Hepatocyte (in vitro differentiated cells): ENCODE measurements around the gene RRN3. TPM values are rescaled to one million over a fixed set of nuclear protein-coding genes. Genes with fewer than 3 reads are reported as not detected.
"Not testable (repeated sequence)": the region's sequence is repeated elsewhere in the genome, so short reads cannot be mapped to it uniquely, and the experiment has no call there.

Experiments
- DNase-seq: peaks from one replicate; pipeline ENCODE4 v3.0.0-alpha.2; 2016; ENCODE audit warnings: low spot score
- H2AFZ ChIP-seq: fragments of 200-600 bp; sonication (generic); 2 replicates; pipeline ENCODE4 v1.6.0; 2016; ENCODE audit warnings: antibody characterized with exemption, mild to moderate bottlenecking
- H3K27ac ChIP-seq: fragments of 200-600 bp; sonication (generic); 2 replicates; pipeline ENCODE4 v1.5.1; 2016; ENCODE audit warnings: mild to moderate bottlenecking
- H3K27me3 ChIP-seq: fragments of 200-600 bp; sonication (generic); 2 replicates; pipeline ENCODE4 v1.6.1; 2016
- H3K36me3 ChIP-seq: fragments of 200-600 bp; sonication (generic); replicated peaks from 2 replicates; pipeline ENCODE4 v1.5.1; 2016; ENCODE audit warnings: low read depth; ENCODE audit not compliant: insufficient read depth
- H3K4me1 ChIP-seq: fragments of 200-600 bp; sonication (generic); 2 replicates; pipeline ENCODE4 v1.5.1; 2016; ENCODE audit warnings: mild to moderate bottlenecking, moderate library complexity; ENCODE audit not compliant: insufficient read depth
- H3K4me2 ChIP-seq: fragments of 200-600 bp; sonication (generic); 2 replicates; pipeline ENCODE4 v1.6.0; 2016
- H3K4me3 ChIP-seq: fragments of 200-600 bp; sonication (generic); 2 replicates; pipeline ENCODE4 v1.5.1; 2016; ENCODE audit warnings: mild to moderate bottlenecking
- H3K79me2 ChIP-seq: fragments of 200-600 bp; sonication (generic); 2 replicates; pipeline ENCODE4 v1.6.0; 2017; ENCODE audit warnings: mild to moderate bottlenecking
- H3K9me2 ChIP-seq: fragments of 200-600 bp; sonication (generic); replicated peaks from 2 replicates; pipeline ENCODE4 v1.6.0; 2017; ENCODE audit warnings: mild to moderate bottlenecking; ENCODE audit not compliant: insufficient read depth
- H3K9me3 ChIP-seq: fragments of 200-600 bp; sonication (generic); 2 replicates; pipeline ENCODE4 v1.5.1; 2016; ENCODE audit warnings: low read depth, mild to moderate bottlenecking
- H4K20me1 ChIP-seq: fragments of 200-600 bp; sonication (generic); 2 replicates; pipeline ENCODE4 v1.6.0; 2016; ENCODE audit warnings: mild to moderate bottlenecking; ENCODE audit not compliant: insufficient read depth, poor library complexity, severe bottlenecking
- WGBS: methylation state at CpG from one replicate; pipeline ENCODE4 v1.1.6; 2016; ENCODE audit warnings: low lambda C conversion rate; ENCODE audit errors: missing lambda C conversion rate; 5-methylcytosine and 5-hydroxymethylcytosine counted together
- polyA plus RNA-seq: library from polyadenylated mRNA; unstranded; fragments of >200 nt; fragmentation: Nextera tagmentation; extraction: Ambion mirVana; gene quantifications from 2 replicates; pipeline ENCODE4 v1.2.1, GENCODE V29; 2016
- total RNA-seq: library from RNA; depleted of rRNA; stranded (reverse); fragments of >200 nt; gene quantifications from 2 replicates; pipeline ENCODE4 v1.2.3, GENCODE V29; 2014
- TF ChIP-seq, protein P1 (sequence below): fragments of 200-600 bp; sonication (generic); IDR thresholded peaks from 2 replicates; pipeline ENCODE4 v1.5.1; 2016; ENCODE audit warnings: antibody characterized with exemption, mild to moderate bottlenecking; ENCODE audit not compliant: poor library complexity

The RRN3 gene
- total and polyA plus RNA-seq, 2 experiments from 2014 or later: 16.5 to 40.9 TPM

DNA sequence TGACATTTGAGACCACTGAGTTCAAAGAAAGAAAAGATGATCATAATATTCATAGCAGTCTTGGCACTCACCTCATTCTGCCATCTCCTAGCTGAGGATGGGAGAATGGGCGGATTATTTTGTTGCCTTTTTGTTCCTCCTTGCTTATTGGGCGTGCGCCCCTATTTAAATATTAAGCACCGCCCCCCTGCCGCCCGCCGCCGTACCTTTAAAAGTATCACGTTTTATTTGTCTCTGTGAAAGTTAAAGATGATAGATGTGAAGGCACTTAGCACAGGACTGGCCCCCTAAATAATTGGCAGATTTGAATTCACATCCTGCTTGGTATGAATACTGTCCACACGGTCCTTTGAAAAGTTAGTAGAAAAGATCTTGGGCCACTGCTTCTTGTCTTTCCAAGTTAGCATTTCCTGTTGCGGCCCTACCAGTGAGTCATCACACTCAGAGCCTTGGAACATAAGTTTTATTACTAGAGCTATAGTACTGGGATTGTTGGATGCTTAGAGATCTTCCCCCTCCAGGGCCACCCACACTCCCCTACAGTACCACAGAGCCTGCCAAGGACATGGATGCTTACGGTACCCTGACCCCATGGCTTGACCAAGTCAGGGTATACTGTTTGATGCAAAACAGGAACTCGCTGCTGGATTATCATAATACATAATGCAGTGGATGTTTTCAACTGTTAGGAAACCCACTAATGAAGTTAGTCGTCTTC is 68.7 kb downstream of the RRN3 start:
- H4K20me1 ChIP-seq: peaks cover 32% of the 10 kb centered on the region
- H3K4me2 ChIP-seq: not testable (repeated sequence)
- WGBS: 85% methylated on average over 14 of the region's 14 CpGs

DNA sequence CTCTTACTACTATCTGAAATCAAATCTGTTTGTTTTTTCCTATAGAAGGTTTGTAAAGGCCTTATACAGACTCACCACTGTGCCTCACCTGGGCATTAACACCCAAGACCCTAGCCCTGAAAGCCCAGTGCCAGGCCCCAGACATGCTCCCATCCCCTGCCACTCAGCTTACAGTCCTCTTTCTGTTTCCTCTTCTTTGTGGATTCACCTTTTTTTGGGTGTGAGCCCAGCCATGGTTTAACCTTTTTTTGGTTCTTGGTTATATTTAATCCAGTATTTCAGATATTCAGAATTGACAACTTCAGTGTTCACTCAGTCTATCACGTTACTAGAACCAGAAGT is 69.2 kb downstream of the RRN3 start:
- peaks cover 30% of the 10 kb centered on the region for H4K20me1 ChIP-seq
- not testable (repeated sequence) for H3K9me2 ChIP-seq, H3K4me1 ChIP-seq

More for the DNA sequence above, 68.7 kb downstream of the RRN3 start:
- H3K4me3 ChIP-seq, H2AFZ ChIP-seq, H3K9me3 ChIP-seq, H3K9me2 ChIP-seq, H3K36me3 ChIP-seq, H3K27me3 ChIP-seq, H3K4me1 ChIP-seq: not testable (repeated sequence)
- DNase-seq: peak; percentile 37
- peaks cover 39% of the 10 kb centered on the region for H3K79me2 ChIP-seq
- peak overlapping the region; percentile 76 for H3K27ac ChIP-seq

DNA sequence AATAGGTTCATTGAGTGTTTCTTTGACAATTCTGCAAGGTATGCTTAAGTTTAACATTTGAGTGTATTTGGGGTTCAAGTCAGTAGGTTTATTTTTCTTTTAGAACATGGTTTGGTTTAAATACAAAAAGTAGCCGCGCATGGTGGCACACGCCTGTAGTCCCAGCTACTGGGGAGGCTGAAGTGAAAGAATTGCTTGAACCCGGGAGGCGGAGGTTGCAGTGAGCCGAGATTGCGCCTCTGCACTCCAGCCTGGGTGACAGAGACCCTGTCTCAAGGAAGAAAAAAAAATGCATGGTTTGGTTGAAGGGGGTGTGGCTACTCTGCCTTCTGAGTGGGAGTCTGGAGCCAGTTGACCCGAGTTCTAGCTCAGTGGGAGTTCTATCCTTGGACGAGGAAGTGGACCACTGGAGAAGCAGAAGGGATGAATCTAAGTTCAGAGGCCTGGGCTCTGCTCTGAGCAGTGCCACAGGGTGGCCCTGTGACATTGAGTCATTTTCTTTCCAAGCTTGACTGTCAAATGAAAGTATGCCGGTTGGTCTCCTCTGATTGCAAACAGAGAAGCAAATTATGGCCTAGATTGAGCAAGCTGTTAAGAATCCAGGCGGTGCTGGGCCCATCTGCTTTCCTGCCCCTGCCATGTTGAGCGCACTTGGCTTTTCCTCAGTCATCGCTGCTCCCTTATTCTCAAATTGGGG is 70.5 kb downstream of the RRN3 start:
- H3K4me1 ChIP-seq, H3K27me3 ChIP-seq, H3K4me2 ChIP-seq, H3K9me3 ChIP-seq, DNase-seq, H3K27ac ChIP-seq, H3K36me3 ChIP-seq, H3K9me2 ChIP-seq, H3K4me3 ChIP-seq, H2AFZ ChIP-seq: not testable (repeated sequence)
- Histone ChIP-seq H3K79me2 (peaks cover 32% of the 10 kb centered on the region), H4K20me1 (peaks cover 21% of the 10 kb centered on the region)
- WGBS: 95% methylated on average over 13 of the region's 13 CpGs

More for the DNA sequence above, 69.2 kb downstream of the RRN3 start:
- peaks cover 39% of the 10 kb centered on the region for H3K79me2 ChIP-seq
- 93% methylated on average over 1 of the region's 1 CpG for WGBS
- H3K27me3 ChIP-seq, DNase-seq, H3K36me3 ChIP-seq, H3K4me3 ChIP-seq, H2AFZ ChIP-seq, H3K9me3 ChIP-seq, H3K4me2 ChIP-seq: not testable (repeated sequence)
- H3K27ac ChIP-seq: peak overlapping the region; percentile 76

DNA sequence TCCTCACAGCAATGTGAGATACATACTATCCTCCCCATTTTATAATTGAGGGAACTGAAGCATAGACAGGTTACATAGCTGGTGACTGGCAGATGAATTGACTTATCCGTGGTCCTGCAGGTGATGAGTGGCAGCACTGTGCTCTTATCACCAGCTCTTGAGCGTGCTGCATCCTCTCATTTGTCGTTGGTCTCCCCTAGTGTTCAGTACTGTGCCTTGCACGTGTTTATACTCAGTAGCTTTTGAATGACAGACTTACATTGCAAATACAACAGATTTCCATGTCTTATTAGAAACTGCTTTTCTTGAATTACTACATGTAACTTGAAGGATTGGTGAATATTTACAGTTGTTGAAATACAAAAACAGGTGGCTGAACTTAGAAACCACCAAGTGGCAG is 71.9 kb downstream of the RRN3 start:
- not testable (repeated sequence) for H2AFZ ChIP-seq, H3K27ac ChIP-seq, H3K27me3 ChIP-seq, H3K9me2 ChIP-seq, H3K4me1 ChIP-seq, H3K4me3 ChIP-seq, H3K36me3 ChIP-seq, H3K9me3 ChIP-seq, H3K4me2 ChIP-seq
- Histone ChIP-seq H4K20me1 (peaks cover 18% of the 10 kb centered on the region), H3K79me2 (peaks cover 30% of the 10 kb centered on the region)
- peak; percentile 69 for DNase-seq
- 35% methylated on average over 4 of the region's 4 CpGs for WGBS
- TF ChIP-seq, protein P1, sequence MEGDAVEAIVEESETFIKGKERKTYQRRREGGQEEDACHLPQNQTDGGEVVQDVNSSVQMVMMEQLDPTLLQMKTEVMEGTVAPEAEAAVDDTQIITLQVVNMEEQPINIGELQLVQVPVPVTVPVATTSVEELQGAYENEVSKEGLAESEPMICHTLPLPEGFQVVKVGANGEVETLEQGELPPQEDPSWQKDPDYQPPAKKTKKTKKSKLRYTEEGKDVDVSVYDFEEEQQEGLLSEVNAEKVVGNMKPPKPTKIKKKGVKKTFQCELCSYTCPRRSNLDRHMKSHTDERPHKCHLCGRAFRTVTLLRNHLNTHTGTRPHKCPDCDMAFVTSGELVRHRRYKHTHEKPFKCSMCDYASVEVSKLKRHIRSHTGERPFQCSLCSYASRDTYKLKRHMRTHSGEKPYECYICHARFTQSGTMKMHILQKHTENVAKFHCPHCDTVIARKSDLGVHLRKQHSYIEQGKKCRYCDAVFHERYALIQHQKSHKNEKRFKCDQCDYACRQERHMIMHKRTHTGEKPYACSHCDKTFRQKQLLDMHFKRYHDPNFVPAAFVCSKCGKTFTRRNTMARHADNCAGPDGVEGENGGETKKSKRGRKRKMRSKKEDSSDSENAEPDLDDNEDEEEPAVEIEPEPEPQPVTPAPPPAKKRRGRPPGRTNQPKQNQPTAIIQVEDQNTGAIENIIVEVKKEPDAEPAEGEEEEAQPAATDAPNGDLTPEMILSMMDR: peak; percentile 47

GRCh38 chr16:15021429-15021828 is 72.6 kb downstream of the RRN3 start:
- peaks cover 26% of the 10 kb centered on the region for H3K79me2 ChIP-seq
- not testable (repeated sequence) for H3K9me3 ChIP-seq, H3K9me2 ChIP-seq, H3K4me1 ChIP-seq, H3K27ac ChIP-seq, H3K4me2 ChIP-seq, H2AFZ ChIP-seq, H3K27me3 ChIP-seq, H3K4me3 ChIP-seq, H3K36me3 ChIP-seq
- 75% methylated on average over 7 of the region's 7 CpGs for WGBS
- DNase-seq: peak; percentile 29
- peaks cover 14% of the 10 kb centered on the region for H4K20me1 ChIP-seq

- not testable (repeated sequence) for H2AFZ ChIP-seq, H3K4me3 ChIP-seq, H3K4me2 ChIP-seq, H3K36me3 ChIP-seq, H3K9me2 ChIP-seq, H4K20me1 ChIP-seq, H3K9me3 ChIP-seq, H3K27me3 ChIP-seq, H3K4me1 ChIP-seq
- 67% methylated on average over 4 of the region's 4 CpGs for WGBS
- DNase-seq: peak; percentile 36
- Histone ChIP-seq H3K27ac (peak overlapping the region; percentile 41), H3K79me2 (peaks cover 18% of the 10 kb centered on the region)
Observed at GRCh38 chr16:15016951-15017580, 77.0 kb downstream of the RRN3 start.

DNA sequence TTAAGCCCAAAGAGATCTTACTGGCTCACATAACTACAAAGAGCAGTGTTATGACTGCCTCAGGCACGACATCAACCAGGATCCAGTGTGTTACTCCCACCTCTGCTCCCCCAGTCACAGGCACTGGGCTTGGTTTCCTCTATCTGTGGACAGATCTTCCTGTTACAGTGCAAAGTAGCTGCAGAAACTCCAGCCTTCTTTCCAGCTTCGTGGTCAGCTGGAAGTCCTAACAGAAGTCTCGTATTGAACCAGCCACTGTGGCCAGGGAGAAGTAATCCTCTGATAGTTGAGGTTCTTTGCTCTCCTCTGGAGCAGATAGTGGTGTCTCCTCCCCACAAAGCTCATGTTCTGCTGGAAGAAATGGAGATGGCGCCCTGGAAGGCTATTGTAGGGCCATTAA is 77.7 kb downstream of the RRN3 start:
- not testable (repeated sequence) for H3K4me3 ChIP-seq, H3K27me3 ChIP-seq, DNase-seq, H3K36me3 ChIP-seq, H3K9me3 ChIP-seq, H4K20me1 ChIP-seq, H2AFZ ChIP-seq, H3K4me2 ChIP-seq, H3K4me1 ChIP-seq, H3K9me2 ChIP-seq
- Histone ChIP-seq H3K27ac (peak overlapping the region; percentile 41), H3K79me2 (peaks cover 19% of the 10 kb centered on the region)
- WGBS: 85% methylated on average over 4 of the region's 4 CpGs

- not testable (repeated sequence) for H3K27me3 ChIP-seq, H3K27ac ChIP-seq, H2AFZ ChIP-seq, H3K4me3 ChIP-seq, H3K36me3 ChIP-seq, H3K9me2 ChIP-seq, H3K9me3 ChIP-seq, H3K4me1 ChIP-seq, DNase-seq, H4K20me1 ChIP-seq, H3K4me2 ChIP-seq
- H3K79me2 ChIP-seq: peaks cover 19% of the 10 kb centered on the region
- 97% methylated on average over 3 of the region's 3 CpGs for WGBS
Observed at GRCh38 chr16:15015671-15016070, 78.4 kb downstream of the RRN3 start.
